Pons (tissue), 1 donor: ENCODE data around the gene CKMT1A.

Experiments
- DNase-seq: peaks from one replicate; pipeline ENCODE4 v3.0.0-alpha.2; 2016; ENCODE audit warnings: low spot score

Gene CKMT1A

GRCh38 chr15:43748376-43748775 lies 54.7 kb downstream of the CKMT1A start:
- no peak for DNase-seq
